ENCODE results near the gene EHMT2.
A peak's percentile ranks its signal among the peaks of the same experiment; 100 is the strongest.

Gene EHMT2

DNA sequence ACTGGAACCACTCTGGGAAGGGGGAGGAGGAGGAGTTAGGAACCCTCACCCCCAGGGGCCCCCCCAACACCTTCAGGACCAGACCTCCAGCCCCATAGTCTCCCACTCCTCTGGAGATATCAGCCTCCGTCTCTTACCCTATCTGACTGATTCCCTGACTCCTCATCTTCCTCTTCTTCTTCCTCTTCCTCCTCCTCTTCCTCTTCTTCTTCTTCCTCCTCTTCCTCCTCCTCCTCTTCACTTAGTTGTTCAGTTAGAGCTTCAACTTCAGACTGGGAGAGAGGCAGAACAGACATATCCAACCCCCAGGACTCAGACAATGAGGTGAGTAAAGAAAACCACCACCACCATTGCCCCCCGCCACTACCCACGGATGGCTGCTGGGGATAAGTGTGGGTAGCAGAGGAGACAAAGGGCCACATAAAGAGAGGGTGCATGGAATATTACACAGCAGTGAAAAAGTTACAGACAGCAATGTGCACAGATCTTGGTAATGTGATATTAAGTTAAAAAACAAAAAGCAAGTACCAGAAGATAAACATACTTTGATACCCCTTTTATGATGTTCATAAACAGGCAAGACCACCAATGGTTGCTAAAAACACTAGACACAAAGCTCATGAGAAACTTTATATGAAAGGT lies 8.0 kb downstream of the EHMT2 start:
- DNase-seq (ENCODE audit: low read depth), result no peak
- no peak overlapping the region for H3K4me3 ChIP-seq (ENCODE audit: low read length)
- TF ChIP-seq, protein P1, sequence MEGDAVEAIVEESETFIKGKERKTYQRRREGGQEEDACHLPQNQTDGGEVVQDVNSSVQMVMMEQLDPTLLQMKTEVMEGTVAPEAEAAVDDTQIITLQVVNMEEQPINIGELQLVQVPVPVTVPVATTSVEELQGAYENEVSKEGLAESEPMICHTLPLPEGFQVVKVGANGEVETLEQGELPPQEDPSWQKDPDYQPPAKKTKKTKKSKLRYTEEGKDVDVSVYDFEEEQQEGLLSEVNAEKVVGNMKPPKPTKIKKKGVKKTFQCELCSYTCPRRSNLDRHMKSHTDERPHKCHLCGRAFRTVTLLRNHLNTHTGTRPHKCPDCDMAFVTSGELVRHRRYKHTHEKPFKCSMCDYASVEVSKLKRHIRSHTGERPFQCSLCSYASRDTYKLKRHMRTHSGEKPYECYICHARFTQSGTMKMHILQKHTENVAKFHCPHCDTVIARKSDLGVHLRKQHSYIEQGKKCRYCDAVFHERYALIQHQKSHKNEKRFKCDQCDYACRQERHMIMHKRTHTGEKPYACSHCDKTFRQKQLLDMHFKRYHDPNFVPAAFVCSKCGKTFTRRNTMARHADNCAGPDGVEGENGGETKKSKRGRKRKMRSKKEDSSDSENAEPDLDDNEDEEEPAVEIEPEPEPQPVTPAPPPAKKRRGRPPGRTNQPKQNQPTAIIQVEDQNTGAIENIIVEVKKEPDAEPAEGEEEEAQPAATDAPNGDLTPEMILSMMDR (conservative IDR thresholded peaks at IDR 0.05; ENCODE audit: low read length), result no peak

DNA sequence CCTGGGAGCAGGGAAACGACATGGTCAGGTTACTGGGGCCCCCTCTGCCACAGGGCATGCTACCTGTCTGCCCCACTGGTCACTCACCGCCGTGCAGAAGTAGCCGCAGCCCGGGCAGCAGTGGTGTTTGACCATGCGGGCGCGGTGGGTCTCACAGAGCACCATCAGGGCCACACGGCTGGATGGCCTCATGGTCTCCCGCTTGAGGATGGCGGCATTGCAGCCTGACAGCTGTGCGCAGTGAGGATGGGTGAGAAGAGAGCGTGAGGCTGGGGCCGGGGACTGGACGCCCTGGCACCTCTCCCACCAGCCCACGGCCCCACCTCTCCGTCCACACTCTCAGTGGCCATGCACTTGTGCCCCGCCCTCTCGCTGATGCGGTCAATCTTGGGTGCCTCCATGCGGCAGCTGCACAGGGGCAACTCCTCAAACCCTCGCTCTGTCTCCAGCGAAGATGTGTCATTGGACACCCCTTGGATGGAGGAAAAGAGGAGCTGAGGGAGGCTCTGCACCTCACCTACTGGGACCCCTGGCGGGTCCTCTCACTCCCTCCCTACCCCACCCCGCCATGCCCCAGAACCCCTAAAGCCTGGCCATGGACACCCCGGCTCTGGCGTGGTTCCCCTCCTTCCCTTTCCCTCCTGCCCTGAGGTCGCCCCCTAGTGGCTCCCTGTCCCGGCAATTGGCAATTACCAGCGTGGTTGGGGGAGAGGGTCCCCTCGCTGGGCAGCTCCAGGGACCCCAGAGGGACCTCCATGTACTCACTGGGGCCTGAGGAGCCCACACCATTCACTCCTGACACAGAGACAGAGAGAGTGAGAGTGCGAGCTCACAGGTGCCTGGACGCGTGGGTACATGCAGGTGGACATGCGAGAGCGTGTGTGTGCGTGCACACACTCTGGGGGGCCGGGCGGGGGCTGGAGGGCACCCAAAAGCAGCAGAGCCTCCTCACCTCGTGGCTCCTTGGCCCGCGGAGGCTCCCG lies 8.9 kb downstream of the EHMT2 start:
- DNase-seq (ENCODE audit: low read depth), result no peak
- no peak overlapping the region for H3K4me3 ChIP-seq (ENCODE audit: low read length)
- TF ChIP-seq, protein P1 (conservative IDR thresholded peaks at IDR 0.05; ENCODE audit: low read length), result peak; percentile 62

DNA sequence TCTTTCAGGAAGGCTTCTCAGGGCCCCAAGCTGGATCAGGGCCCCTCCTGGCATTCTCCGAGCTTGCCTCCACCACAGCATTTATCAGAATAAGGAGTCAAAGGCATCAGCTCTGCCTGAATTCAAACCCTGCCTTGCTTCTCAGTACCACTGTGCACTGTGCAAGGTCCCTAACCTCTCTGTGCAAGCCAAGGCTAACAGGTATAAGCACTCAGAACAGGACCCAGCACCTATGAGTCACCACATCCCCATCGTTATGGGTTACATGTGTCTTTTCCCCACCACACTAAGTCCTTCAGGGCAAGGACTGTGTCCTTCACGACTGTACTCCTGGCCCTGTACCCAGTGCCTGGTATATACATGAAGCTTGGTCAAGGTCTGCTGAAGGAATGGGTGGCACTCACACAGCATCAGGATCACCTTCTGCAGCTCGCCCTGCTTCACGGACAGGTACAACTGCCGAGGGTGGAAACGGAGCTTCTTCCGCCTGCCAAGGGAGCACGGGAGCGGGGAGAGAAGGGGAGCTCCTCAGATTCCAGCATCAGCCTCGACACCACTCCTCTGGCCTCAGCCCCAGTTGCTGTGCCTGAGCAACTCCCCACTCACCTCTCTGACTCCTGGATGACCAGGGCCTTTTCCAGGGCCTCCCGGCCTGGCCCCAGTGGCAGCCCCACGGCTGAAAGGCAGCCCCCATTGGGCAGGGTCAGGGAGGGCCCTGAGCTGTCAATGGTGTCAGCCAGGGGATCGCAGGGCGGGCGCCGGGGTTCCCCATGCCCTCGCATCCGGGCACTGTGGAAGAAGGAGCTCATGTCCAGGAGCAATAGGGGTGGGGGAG lies 10.1 kb downstream of the EHMT2 start:
- no peak for DNase-seq (ENCODE audit: low read depth)
- TF ChIP-seq, protein P1 (conservative IDR thresholded peaks at IDR 0.05; ENCODE audit: low read length), result no peak
- no peak overlapping the region for H3K4me3 ChIP-seq (ENCODE audit: low read length)

DNA sequence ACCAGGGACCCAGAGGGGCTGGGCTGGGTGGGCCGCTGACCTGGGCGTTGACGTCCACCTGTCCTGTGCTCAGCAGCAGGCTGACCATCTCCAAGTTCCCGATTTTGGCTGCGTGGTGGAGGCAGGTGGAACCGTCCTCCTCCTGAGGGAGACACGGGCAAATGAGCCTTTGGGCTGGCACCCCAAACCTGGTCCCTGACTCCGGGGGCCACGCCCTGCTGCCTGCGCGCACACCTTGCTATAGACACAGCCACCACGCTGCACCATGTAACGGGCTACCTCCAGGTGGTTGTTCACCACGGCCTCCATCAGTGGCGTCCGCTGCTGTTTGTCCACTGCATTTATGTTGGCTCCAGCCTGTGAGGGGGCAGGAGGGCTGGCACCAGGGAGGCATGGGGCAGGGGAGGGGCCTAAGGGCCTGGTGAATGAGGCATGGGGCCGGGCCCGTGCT lies 10.9 kb downstream of the EHMT2 start:
- DNase-seq (ENCODE audit: low read depth), result no peak

DNA sequence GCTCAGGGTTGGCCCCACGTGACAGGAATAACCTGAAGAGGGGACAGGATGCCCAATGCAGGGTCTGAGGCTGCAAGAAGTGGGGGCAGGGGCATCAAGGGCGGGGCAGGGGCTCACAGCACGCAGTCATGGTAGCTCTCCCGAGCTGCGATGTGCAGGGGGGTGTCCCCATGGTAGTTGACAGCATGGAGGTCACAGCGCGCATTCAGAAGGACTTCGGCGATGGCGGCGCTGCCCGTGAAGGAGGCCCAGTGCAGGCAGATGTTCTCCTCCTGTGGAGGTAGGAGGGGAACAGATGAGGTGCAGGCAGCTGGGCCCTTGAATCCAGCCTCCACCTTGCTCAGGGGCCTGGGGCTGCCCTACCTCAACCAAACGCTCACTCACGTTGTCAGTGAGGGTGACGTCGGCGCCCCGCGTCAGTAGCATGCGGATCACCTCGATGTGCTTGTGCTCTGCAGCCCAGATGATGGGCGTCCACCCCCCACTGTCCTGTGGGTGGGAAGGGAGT lies 12.9 kb downstream of the EHMT2 start:
- DNase-seq (ENCODE audit: low read depth), result no peak
- no peak overlapping the region for H3K4me3 ChIP-seq (ENCODE audit: low read length)
- TF ChIP-seq, protein P1 (conservative IDR thresholded peaks at IDR 0.05; ENCODE audit: low read length), result no peak

More for the DNA sequence above, 10.9 kb downstream of the EHMT2 start:
- TF ChIP-seq, protein P1 (conservative IDR thresholded peaks at IDR 0.05; ENCODE audit: low read length), result no peak
- no peak overlapping the region for H3K4me3 ChIP-seq (ENCODE audit: low read length)

DNA sequence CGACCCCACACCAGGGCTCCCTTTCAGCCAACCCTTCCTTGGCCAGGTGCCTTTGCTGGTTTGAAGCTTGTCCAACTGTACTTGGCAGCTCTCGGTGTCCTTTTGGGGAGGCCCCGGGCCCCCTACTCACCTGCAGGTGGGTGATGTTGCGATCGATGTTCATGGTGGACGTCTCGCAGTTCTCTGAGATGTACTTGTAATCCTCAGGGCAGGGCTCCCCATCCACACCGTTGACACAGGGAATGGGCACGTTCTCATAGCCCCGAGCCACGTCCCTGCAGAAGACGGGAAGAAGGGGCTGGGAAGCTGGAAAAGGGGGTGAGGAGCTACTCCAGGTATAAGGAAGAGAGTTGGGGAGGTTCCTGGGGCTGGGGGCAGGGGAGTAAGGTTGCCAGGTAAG lies 13.8 kb downstream of the EHMT2 start:
- no peak for DNase-seq (ENCODE audit: low read depth)
- TF ChIP-seq, protein P1 (conservative IDR thresholded peaks at IDR 0.05; ENCODE audit: low read length), result no peak
- H3K4me3 ChIP-seq (ENCODE audit: low read length), result no peak overlapping the region

All from AG10803 (cell line).